HepG2 (cell line): ENCODE data around the gene OR2L8. TPM values are rescaled to one million over a fixed set of nuclear protein-coding genes. Genes with fewer than 3 reads are reported as not detected.

Source experiments
- ATAC-seq: fragments of 200-7000 bp; cut with Tn5 transposase; 3 replicates; pipeline ENCODE4 v1.9.1; 2020; ENCODE audit warnings: mild to moderate bottlenecking, moderate library complexity
- BruUV-seq: library from RNA; stranded (reverse); fragments of 400-500 nt; replicated peaks from 2 replicates; lab custom pipeline; 2021; lab: Mats Ljungman, UMichigan
- CTCF ChIA-PET: fragments of 300-600 bp; formaldehyde crosslinking; extraction: SDS; loops from one replicate; lab custom pipeline; 2021; ENCODE audit warnings: low total read pairs, inconsistent platforms, low intra/inter-chr PET ratio; lab: Yijun Ruan, JAX
- POLR2A ChIA-PET: fragments of 350-600 bp; sonication (Branson Sonifier 250); formaldehyde crosslinking; loops from one replicate; lab custom pipeline; 2020; ENCODE audit warnings: antibody characterized with exemption, inconsistent platforms; lab: Yijun Ruan, JAX
- DNase-seq: peaks from one replicate; pipeline ENCODE4 v3.0.0-alpha.2; 2015; ENCODE audit warnings: low spot score
- FAIRE-seq: peaks from 3 replicates; lab custom pipeline; 2011; peaks lifted over from hg19 to GRCh38; lab: Jason Lieb, UNC
- H2AFZ ChIP-seq: one replicate; pipeline ENCODE4 v1.6.1; 2011; ENCODE audit warnings: low read length, inconsistent platforms
- H3K27ac ChIP-seq: fragments of 300-600 bp; 3 replicates; pipeline ENCODE4 v1.8.0; 2011; ENCODE audit warnings: mixed run types, mild to moderate bottlenecking, mixed read lengths, low read length, inconsistent platforms; ENCODE audit not compliant: insufficient read depth; ENCODE audit errors: extremely low read length
- H3K27me3 ChIP-seq, 2 experiments: fragments of 200-600 bp in 1 of 2; 2 replicates in 1 of 2; 3 replicates in 1 of 2; pipeline versions ENCODE4 v1.6.0 to v1.8.0; 2011; ENCODE audit warnings: low read length in 2 of 2, mild to moderate bottlenecking in 2 of 2, moderate library complexity in 2 of 2, inconsistent platforms in 1 of 2; ENCODE audit not compliant: insufficient read depth in 2 of 2, control insufficient read depth in 1 of 2
- H3K36me3 ChIP-seq, 2 experiments: fragments of 200-600 bp in 1 of 2; replicated peaks in 1 of 2; 2 replicates in 1 of 2; 3 replicates in 1 of 2; pipeline versions ENCODE4 v1.5.1 to v1.8.0; 2011; ENCODE audit warnings: low read length in 2 of 2, inconsistent platforms in 1 of 2; ENCODE audit not compliant: insufficient read depth in 2 of 2, control insufficient read depth in 1 of 2
- H3K4me1 ChIP-seq: 2 replicates; pipeline ENCODE4 v1.5.1; 2012; ENCODE audit warnings: low read length, inconsistent platforms; ENCODE audit not compliant: insufficient read depth
- H3K4me2 ChIP-seq: 2 replicates; pipeline ENCODE4 v1.6.0; 2011; ENCODE audit warnings: low read depth, low read length, inconsistent platforms
- H3K4me3 ChIP-seq, 3 experiments: fragments of 200-600 bp in 1 of 3; sonication (generic), shearing (Covaris generic) in 1 of 3; replicated peaks in 1 of 3; 2 replicates each; pipeline ENCODE4 v1.5.1; 2011 to 2016; ENCODE audit warnings: low read length in 3 of 3, inconsistent platforms in 2 of 3, low read depth in 2 of 3, mild to moderate bottlenecking in 2 of 3, control low read depth in 1 of 3, mixed read lengths in 1 of 3; ENCODE audit not compliant: insufficient read depth in 1 of 3
- H3K79me2 ChIP-seq: one replicate; pipeline ENCODE4 v1.6.1; 2011; ENCODE audit warnings: low read length, inconsistent platforms; ENCODE audit not compliant: insufficient read depth
- H3K9ac ChIP-seq: 2 replicates; pipeline ENCODE4 v1.6.0; 2011; ENCODE audit warnings: mild to moderate bottlenecking, low read depth, low read length, inconsistent platforms; ENCODE audit not compliant: insufficient read depth
- H3K9me3 ChIP-seq: 2 replicates; pipeline ENCODE4 v1.5.1; 2012; ENCODE audit warnings: mild to moderate bottlenecking, low read length
- H4K20me1 ChIP-seq: 2 replicates; pipeline ENCODE4 v1.6.0; 2011; ENCODE audit warnings: inconsistent platforms, mild to moderate bottlenecking, low read length, moderate library complexity; ENCODE audit not compliant: insufficient read depth
- GATAD1 ChIP-seq: IDR thresholded peaks from 2 replicates; pipeline ENCODE4 v1.6.1; 2016; ENCODE audit warnings: missing genetic modification reagents, missing compliant biosample characterization
- PHF20 ChIP-seq: sonication (generic); formaldehyde crosslinking; IDR thresholded peaks from 2 replicates; pipeline ENCODE4 v1.5.0; 2020; ENCODE audit warnings: mild to moderate bottlenecking, missing genetic modification reagents
- ZBTB38 ChIP-seq: sonication (generic); formaldehyde crosslinking; IDR thresholded peaks from 2 replicates; pipeline ENCODE4 v1.5.1; 2020; ENCODE audit warnings: mild to moderate bottlenecking, missing genetic modification reagents
- ZNF468 ChIP-seq: sonication (generic); formaldehyde crosslinking; IDR thresholded peaks from 2 replicates; pipeline ENCODE4 v1.8.0; 2022; ENCODE audit warnings: mild to moderate bottlenecking, moderate library complexity, missing genetic modification reagents
- ZNF552 ChIP-seq: sonication (generic); formaldehyde crosslinking; IDR thresholded peaks from 2 replicates; pipeline ENCODE4 v1.9.0; 2022; ENCODE audit warnings: missing genetic modification reagents, mild to moderate bottlenecking, borderline replicate concordance
- ZNF564 ChIP-seq: sonication (generic); formaldehyde crosslinking; IDR thresholded peaks from 2 replicates; pipeline ENCODE4 v1.8.1; 2023; ENCODE audit warnings: mild to moderate bottlenecking, missing genetic modification reagents
- ZNF746 ChIP-seq: sonication (generic); formaldehyde crosslinking; IDR thresholded peaks from 2 replicates; pipeline ENCODE4 v1.8.0; 2022; ENCODE audit warnings: mild to moderate bottlenecking, missing genetic modification reagents
- ZNF777 ChIP-seq: sonication (generic); formaldehyde crosslinking; IDR thresholded peaks from 2 replicates; pipeline ENCODE4 v1.4.0; 2020; ENCODE audit warnings: missing genetic modification reagents
- ZNF788 ChIP-seq: sonication (generic); formaldehyde crosslinking; IDR thresholded peaks from 2 replicates; pipeline ENCODE4 v1.5.0; 2020; ENCODE audit warnings: mild to moderate bottlenecking, missing genetic modification reagents, borderline replicate concordance
- WGBS: methylation state at CpG from one replicate; pipeline ENCODE4 v1.1.6; 2017; ENCODE audit warnings: low lambda C conversion rate; 5-methylcytosine and 5-hydroxymethylcytosine counted together
- in situ Hi-C: cut with HindIII; loops from 2 replicates; pipeline ENCODE4 v1.10.0; 2017; ENCODE audit warnings: low pct_unique_long_range_greater_than_20kb; ENCODE audit not compliant: extremely low pct_ligation_motif_present
- intact Hi-C: fragments of 100-400 bp; cut with micrococcal nuclease; formaldehyde crosslinking; loops from one replicate; pipeline ENCODE4 v1.10.0; 2022; ENCODE audit not compliant: unreplicated experiment
- polyA plus RNA-seq, 8 experiments: library from polyadenylated mRNA; depleted of rRNA in 3 of 8; stranded (reverse) in 7 of 8; unstranded in 1 of 8; fragments of >200 nt; fragmentation: Illumina TruSeq in 4 of 8; extraction: Trizol in 4 of 8; gene quantifications; 2 replicates each; pipeline versions ENCODE4 v1.2.1 to v1.2.3, GENCODE V29; 2011 to 2016; ENCODE audit warnings: low read depth in 4 of 8, missing spikeins in 1 of 8, mixed read lengths in 1 of 8; ENCODE audit not compliant: insufficient read depth in 1 of 8
- total RNA-seq, 5 experiments: library from RNA; depleted of rRNA; stranded (reverse); fragments of >200 nt; fragmentation: Illumina TruSeq; extraction: Trizol; gene quantifications; 2 replicates each; pipeline ENCODE4 v1.2.3, GENCODE V29; 2016; ENCODE audit warnings: low read depth in 1 of 5
- TF ChIP-seq, protein P1 (sequence below): IDR thresholded peaks from 2 replicates; pipeline ENCODE4 v1.6.1; 2018; ENCODE audit warnings: missing genetic modification reagents

OR2L8 gene
- total and polyA plus RNA-seq, 2 of the 13 experiments (the other 11 are each of a cell fraction or from before 2014, with no cell fraction given): not detected

DNA sequence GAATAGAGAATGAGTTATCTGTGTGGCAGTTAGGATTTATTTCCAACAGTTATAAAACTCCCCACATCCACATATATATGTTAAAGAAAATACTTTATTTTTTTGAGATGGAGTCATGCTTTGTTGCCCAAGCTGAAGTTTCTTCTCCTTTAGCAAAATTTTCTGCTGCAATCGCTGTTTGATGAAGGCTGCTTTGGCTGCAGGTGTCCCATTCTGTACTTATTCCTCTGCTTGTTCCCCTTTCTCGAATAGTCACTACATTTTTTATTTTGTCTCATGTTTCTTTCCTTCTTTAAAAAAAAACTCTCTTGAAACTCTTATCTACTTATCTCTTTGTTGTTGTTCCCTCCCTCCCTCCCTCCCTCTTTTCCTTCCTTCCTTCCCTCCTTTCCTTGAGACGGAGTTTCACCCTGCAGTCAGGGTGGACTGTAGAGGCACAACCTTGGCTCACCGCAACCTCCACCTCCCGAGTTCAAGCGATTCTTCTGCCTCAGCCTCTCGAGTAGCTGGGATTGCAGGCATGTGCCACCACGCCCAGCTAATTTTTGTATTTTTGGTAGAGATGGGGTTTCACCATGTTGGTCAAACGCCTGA is 42.7 kb upstream of the OR2L8 start:
- intact Hi-C loops: no loop called here
- ATAC-seq (no peak), DNase-seq (no peak), FAIRE-seq (no peak)
- H3K27ac ChIP-seq: no peak overlapping the region
- WGBS: 26% methylated on average over 9 of the region's 9 CpGs
- no peaks in the 10 kb centered on the region; a peak in 1 of 5 replicates for H3K27me3 ChIP-seq
- BruUV-seq: no TSS peak
- no peak overlapping the region for H2AFZ ChIP-seq
- TF ChIP-seq GATAD1 (CRISPR knock-in tag): no peak
- TF ChIP-seq ZNF564 (CRISPR knock-in tag): no peak
- TF ChIP-seq ZBTB38 (CRISPR knock-in tag): no peak
- no peak for TF ChIP-seq ZNF468 (CRISPR knock-in tag)
- no peak for TF ChIP-seq ZNF777 (CRISPR knock-in tag)
- TF ChIP-seq ZNF746 (CRISPR knock-in tag): no peak
- TF ChIP-seq ZNF788 (CRISPR knock-in tag): no peak
- no peak for TF ChIP-seq ZNF552 (CRISPR knock-in tag)
- TF ChIP-seq, all 625 proteins: peak for 0
- CTCF ChIA-PET: no interaction called here
- Histone ChIP-seq H3K79me2 (no peaks in the 10 kb centered on the region), H3K9ac (no peak overlapping the region), H3K36me3 (no peaks in the 10 kb centered on the region), H3K4me1 (no peaks in the 10 kb centered on the region), H3K4me2 (no peak overlapping the region), H3K9me3 (peaks cover 25% of the 10 kb centered on the region), H3K4me3 (no peak overlapping the region), H4K20me1 (no peaks in the 10 kb centered on the region)
- POLR2A ChIA-PET: no interaction called here
- in situ Hi-C loops: no loop called here

DNA sequence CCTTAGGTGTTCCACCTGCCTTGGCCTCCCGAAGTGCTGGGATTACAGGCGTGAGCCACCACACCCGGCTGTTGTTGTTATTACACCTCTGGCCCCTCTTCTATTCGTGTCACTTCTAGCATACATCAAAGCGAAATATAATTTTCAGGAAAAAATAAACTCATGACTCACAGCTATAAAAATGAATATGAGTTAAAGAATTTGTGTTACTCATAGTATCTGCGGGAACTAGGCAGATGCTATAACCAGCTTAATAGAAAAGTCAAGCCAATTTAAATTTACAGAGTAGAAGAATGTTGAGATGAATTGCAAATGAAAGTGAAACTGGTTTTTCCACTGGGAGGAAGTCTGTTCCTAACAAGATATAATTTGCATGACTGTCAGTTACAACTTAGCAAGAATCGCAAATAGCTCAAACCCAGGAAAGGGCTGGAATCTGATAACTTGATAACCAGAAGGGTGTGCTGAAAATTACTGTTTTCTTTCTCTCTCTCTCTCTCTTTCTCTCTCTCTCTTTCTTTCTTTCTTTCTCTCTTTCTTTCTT is 42.1 kb upstream of the OR2L8 start:
- Histone ChIP-seq H3K9me3 (peaks cover 31% of the 10 kb centered on the region), H3K9ac (no peak overlapping the region), H3K4me3 (no peak overlapping the region), H3K27ac (no peak overlapping the region), H3K27me3 (no peaks in the 10 kb centered on the region), H3K36me3 (no peaks in the 10 kb centered on the region), H4K20me1 (no peaks in the 10 kb centered on the region), H3K79me2 (no peaks in the 10 kb centered on the region), H3K4me1 (no peaks in the 10 kb centered on the region), H2AFZ (no peak overlapping the region), H3K4me2 (no peak overlapping the region)
- CTCF ChIA-PET: no interaction called here
- no peak for TF ChIP-seq PHF20 (CRISPR knock-in tag)
- TF ChIP-seq, protein P1, sequence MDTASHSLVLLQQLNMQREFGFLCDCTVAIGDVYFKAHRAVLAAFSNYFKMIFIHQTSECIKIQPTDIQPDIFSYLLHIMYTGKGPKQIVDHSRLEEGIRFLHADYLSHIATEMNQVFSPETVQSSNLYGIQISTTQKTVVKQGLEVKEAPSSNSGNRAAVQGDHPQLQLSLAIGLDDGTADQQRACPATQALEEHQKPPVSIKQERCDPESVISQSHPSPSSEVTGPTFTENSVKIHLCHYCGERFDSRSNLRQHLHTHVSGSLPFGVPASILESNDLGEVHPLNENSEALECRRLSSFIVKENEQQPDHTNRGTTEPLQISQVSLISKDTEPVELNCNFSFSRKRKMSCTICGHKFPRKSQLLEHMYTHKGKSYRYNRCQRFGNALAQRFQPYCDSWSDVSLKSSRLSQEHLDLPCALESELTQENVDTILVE (CRISPR knock-in tag): no peak
- ATAC-seq (no peak), FAIRE-seq (no peak), DNase-seq (no peak)
- POLR2A ChIA-PET: no interaction called here
- intact Hi-C loops: no loop called here
- no TSS peak for BruUV-seq
- WGBS: 20% methylated on average over 7 of the region's 7 CpGs
- in situ Hi-C loops: no loop called here
